IPS-18c (cell line): ENCODE measurements around the gene ASB10.

Source experiments
- H3K4me3 ChIP-seq: 2 replicates; pipeline ENCODE4 v1.7.0; 2013; ENCODE audit warnings: low read depth, mild to moderate bottlenecking, low read length, moderate library complexity; ENCODE audit not compliant: insufficient read depth
- H3K9me3 ChIP-seq: one replicate; pipeline ENCODE4 v1.6.1; 2013; ENCODE audit warnings: mild to moderate bottlenecking, low read length, moderate library complexity; ENCODE audit not compliant: control insufficient read depth, insufficient read depth

ASB10 gene

GRCh38 chr7:151215396-151215795 is 28.3 kb upstream of the ASB10 start:
- no peak overlapping the region for H3K4me3 ChIP-seq
- H3K9me3 ChIP-seq, result no peaks in the 10 kb centered on the region

GRCh38 chr7:151213826-151214225 is 26.8 kb upstream of the ASB10 start:
- Histone ChIP-seq H3K4me3 (no peak overlapping the region), H3K9me3 (no peaks in the 10 kb centered on the region)

- Histone ChIP-seq H3K4me3 (no peak overlapping the region), H3K9me3 (no peaks in the 10 kb centered on the region)
Measured at GRCh38 chr7:151212626-151213025, 25.6 kb upstream of the ASB10 start.

- Histone ChIP-seq H3K9me3 (no peaks in the 10 kb centered on the region), H3K4me3 (no peak overlapping the region)
Measured at GRCh38 chr7:151211155-151211772, 24.2 kb upstream of the ASB10 start.

GRCh38 chr7:151210087-151210854 is 23.2 kb upstream of the ASB10 start, which contains the start of gene H2BK1:
TSS of gene H2BK1 (minus strand) at chr7:151210488. CDS start at chr7:151210318, 170 bp downstream.
- H3K4me3 ChIP-seq, result no peak within 1 kb of the TSS
- no peaks in the 10 kb centered on the region for H3K9me3 ChIP-seq

GRCh38 chr7:151209588-151209987 is 22.5 kb upstream of the ASB10 start:
- H3K4me3 ChIP-seq, result no peak overlapping the region
- H3K9me3 ChIP-seq, result no peaks in the 10 kb centered on the region

GRCh38 chr7:151208253-151208862 is 21.3 kb upstream of the ASB10 start:
- no peaks in the 10 kb centered on the region for H3K9me3 ChIP-seq
- H3K4me3 ChIP-seq, result no peak overlapping the region

- no peaks in the 10 kb centered on the region for H3K9me3 ChIP-seq
Measured at GRCh38 chr7:151207804-151208203, 20.8 kb upstream of the ASB10 start.

GRCh38 chr7:151207315-151207714 is 20.3 kb upstream of the ASB10 start:
- H3K4me3 ChIP-seq, result no peak overlapping the region
- no peaks in the 10 kb centered on the region for H3K9me3 ChIP-seq

More at GRCh38 chr7:151207804-151208203, 20.8 kb upstream of the ASB10 start:
- no peak overlapping the region for H3K4me3 ChIP-seq

GRCh38 chr7:151206914-151207313 is 19.9 kb upstream of the ASB10 start:
- no peaks in the 10 kb centered on the region for H3K9me3 ChIP-seq

GRCh38 chr7:151205730-151206129 is 18.7 kb upstream of the ASB10 start:
- Histone ChIP-seq H3K4me3 (no peak overlapping the region), H3K9me3 (no peaks in the 10 kb centered on the region)

More at GRCh38 chr7:151206914-151207313, 19.9 kb upstream of the ASB10 start:
- H3K4me3 ChIP-seq, result no peak overlapping the region

GRCh38 chr7:151204383-151205032 is 17.5 kb upstream of the ASB10 start:
- H3K9me3 ChIP-seq, result no peaks in the 10 kb centered on the region
- no peak overlapping the region for H3K4me3 ChIP-seq

- H3K9me3 ChIP-seq, result no peaks in the 10 kb centered on the region
- no peak overlapping the region for H3K4me3 ChIP-seq
Measured at GRCh38 chr7:151202836-151203235, 15.8 kb upstream of the ASB10 start.

GRCh38 chr7:151201751-151202150 is 14.7 kb upstream of the ASB10 start:
- Histone ChIP-seq H3K4me3 (no peak overlapping the region), H3K9me3 (no peaks in the 10 kb centered on the region)

GRCh38 chr7:151201344-151201743 is 14.3 kb upstream of the ASB10 start:
- Histone ChIP-seq H3K4me3 (no peak overlapping the region), H3K9me3 (no peaks in the 10 kb centered on the region)

- H3K4me3 ChIP-seq, result no peak overlapping the region
- H3K9me3 ChIP-seq, result no peaks in the 10 kb centered on the region
Measured at GRCh38 chr7:151198945-151199848, 12.1 kb upstream of the ASB10 start.

- H3K4me3 ChIP-seq, result no peak overlapping the region
Measured at GRCh38 chr7:151197932-151198331, 10.9 kb upstream of the ASB10 start.

More at GRCh38 chr7:151197932-151198331, 10.9 kb upstream of the ASB10 start:
- H3K9me3 ChIP-seq, result no peaks in the 10 kb centered on the region
